Neural cell (in vitro differentiated cells): ENCODE measurements around the gene KLHDC4.

Experiments used
- EP300 ChIP-seq: fragments of 450-650 bp; conservative IDR thresholded peaks from 2 replicates; pipeline ENCODE4 v1.6.1; 2014; ENCODE audit warnings: antibody characterized with exemption, mild to moderate bottlenecking, moderate library complexity; ENCODE audit not compliant: poor library complexity, severe bottlenecking
- EZH2 ChIP-seq: fragments of 200-600, 300-800 bp; shearing (Covaris generic), sonication (generic); IDR thresholded peaks from 2 replicates; pipeline ENCODE4 v1.6.1; 2014; ENCODE audit warnings: antibody characterized with exemption, low read length, borderline replicate concordance, mild to moderate bottlenecking; ENCODE audit not compliant: insufficient read depth, poor library complexity, severe bottlenecking
- MXI1 ChIP-seq: fragments of 450-650 bp; conservative IDR thresholded peaks from 2 replicates; pipeline ENCODE4 v1.6.1; 2014; ENCODE audit warnings: antibody characterized with exemption, mild to moderate bottlenecking; ENCODE audit not compliant: poor library complexity, severe bottlenecking
- POLR2AphosphoS5 ChIP-seq: IDR thresholded peaks from 2 replicates; pipeline ENCODE4 v1.6.1; 2012
- RAD21 ChIP-seq: fragments of 450-650 bp; conservative IDR thresholded peaks from 2 replicates; pipeline ENCODE4 v1.6.1; 2014; ENCODE audit warnings: antibody characterized with exemption, mild to moderate bottlenecking, moderate library complexity
- REST ChIP-seq: IDR thresholded peaks from 2 replicates; pipeline ENCODE4 v1.6.1; 2012; ENCODE audit warnings: borderline replicate concordance
- SMC3 ChIP-seq: fragments of 450-650 bp; conservative IDR thresholded peaks from 2 replicates; pipeline ENCODE4 v1.6.1; 2014; ENCODE audit warnings: antibody characterized with exemption, mild to moderate bottlenecking, moderate library complexity; ENCODE audit not compliant: poor library complexity
- TAF1 ChIP-seq: IDR thresholded peaks from 2 replicates; pipeline ENCODE4 v1.6.1; 2012; ENCODE audit warnings: low read depth
- TF ChIP-seq, protein P1 (sequence below): fragments of 450-650 bp; IDR thresholded peaks from 2 replicates; pipeline ENCODE4 v1.5.1; 2014; ENCODE audit warnings: antibody characterized with exemption, mild to moderate bottlenecking, moderate library complexity; ENCODE audit not compliant: poor library complexity, severe bottlenecking

- TF ChIP-seq, protein P1, sequence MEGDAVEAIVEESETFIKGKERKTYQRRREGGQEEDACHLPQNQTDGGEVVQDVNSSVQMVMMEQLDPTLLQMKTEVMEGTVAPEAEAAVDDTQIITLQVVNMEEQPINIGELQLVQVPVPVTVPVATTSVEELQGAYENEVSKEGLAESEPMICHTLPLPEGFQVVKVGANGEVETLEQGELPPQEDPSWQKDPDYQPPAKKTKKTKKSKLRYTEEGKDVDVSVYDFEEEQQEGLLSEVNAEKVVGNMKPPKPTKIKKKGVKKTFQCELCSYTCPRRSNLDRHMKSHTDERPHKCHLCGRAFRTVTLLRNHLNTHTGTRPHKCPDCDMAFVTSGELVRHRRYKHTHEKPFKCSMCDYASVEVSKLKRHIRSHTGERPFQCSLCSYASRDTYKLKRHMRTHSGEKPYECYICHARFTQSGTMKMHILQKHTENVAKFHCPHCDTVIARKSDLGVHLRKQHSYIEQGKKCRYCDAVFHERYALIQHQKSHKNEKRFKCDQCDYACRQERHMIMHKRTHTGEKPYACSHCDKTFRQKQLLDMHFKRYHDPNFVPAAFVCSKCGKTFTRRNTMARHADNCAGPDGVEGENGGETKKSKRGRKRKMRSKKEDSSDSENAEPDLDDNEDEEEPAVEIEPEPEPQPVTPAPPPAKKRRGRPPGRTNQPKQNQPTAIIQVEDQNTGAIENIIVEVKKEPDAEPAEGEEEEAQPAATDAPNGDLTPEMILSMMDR: no peak
- TF ChIP-seq RAD21: no peak
- TF ChIP-seq EP300: no peak
- no peak for TF ChIP-seq TAF1
- TF ChIP-seq POLR2AphosphoS5: no peak
- no peak for TF ChIP-seq REST
- TF ChIP-seq MXI1: no peak
- no peak for TF ChIP-seq EZH2
- TF ChIP-seq SMC3: no peak
These were observed 70.3 kb downstream of the KLHDC4 start for GRCh38 chr16:87695534-87695933.
